Measurements from ENCODE around the gene ADGRA1.

Gene ADGRA1

DNA sequence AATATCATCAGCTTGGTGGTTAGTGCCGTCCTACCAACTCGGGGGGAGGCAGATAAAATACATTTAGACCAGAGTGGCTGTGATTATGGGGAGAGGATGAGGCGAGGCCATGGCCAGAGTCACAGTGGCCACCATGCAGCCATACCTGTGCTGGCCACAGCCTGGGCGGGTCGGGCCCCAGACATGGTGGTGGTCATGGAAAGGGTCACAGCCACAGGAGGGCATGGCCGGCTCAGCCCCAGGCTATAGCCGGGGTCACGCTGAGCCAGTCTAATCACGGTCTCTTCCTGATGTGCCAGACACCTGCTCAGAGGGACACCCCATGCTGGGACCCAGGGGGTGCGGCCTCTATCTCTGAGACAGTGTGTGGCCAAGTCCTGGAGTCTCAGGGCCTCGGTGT lies 10.2 kb downstream of the ADGRA1 start:
- Histone ChIP-seq H3K79me2 (ENCODE audit: low read length) (no peaks in the 10 kb centered on the region), H3K9me3 (ENCODE audit: insufficient read depth, low read length) (no peaks in the 10 kb centered on the region), H3K27ac (ENCODE audit: low read length) (no peak overlapping the region), H3K36me3 (replicated peaks; ENCODE audit: low read depth, low read length) (no peaks in the 10 kb centered on the region), H3K4me3 (ENCODE audit: low read length) (no peak overlapping the region), H2AFZ (ENCODE audit: low read depth, low read length) (no peak overlapping the region), H3K9ac (ENCODE audit: low read length) (no peak overlapping the region), H4K20me1 (ENCODE audit: insufficient read depth, low read length) (no peaks in the 10 kb centered on the region), H3K27me3 (ENCODE audit: low read depth, low read length) (no peaks in the 10 kb centered on the region), H3K4me2 (ENCODE audit: low read length) (no peak overlapping the region), H3K4me1 (ENCODE audit: low read length) (no peaks in the 10 kb centered on the region)
- TF ChIP-seq, protein P1, sequence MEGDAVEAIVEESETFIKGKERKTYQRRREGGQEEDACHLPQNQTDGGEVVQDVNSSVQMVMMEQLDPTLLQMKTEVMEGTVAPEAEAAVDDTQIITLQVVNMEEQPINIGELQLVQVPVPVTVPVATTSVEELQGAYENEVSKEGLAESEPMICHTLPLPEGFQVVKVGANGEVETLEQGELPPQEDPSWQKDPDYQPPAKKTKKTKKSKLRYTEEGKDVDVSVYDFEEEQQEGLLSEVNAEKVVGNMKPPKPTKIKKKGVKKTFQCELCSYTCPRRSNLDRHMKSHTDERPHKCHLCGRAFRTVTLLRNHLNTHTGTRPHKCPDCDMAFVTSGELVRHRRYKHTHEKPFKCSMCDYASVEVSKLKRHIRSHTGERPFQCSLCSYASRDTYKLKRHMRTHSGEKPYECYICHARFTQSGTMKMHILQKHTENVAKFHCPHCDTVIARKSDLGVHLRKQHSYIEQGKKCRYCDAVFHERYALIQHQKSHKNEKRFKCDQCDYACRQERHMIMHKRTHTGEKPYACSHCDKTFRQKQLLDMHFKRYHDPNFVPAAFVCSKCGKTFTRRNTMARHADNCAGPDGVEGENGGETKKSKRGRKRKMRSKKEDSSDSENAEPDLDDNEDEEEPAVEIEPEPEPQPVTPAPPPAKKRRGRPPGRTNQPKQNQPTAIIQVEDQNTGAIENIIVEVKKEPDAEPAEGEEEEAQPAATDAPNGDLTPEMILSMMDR (IDR thresholded peaks at IDR 0.05; ENCODE audit: low read depth, low read length) = no peak
- no peak for TF ChIP-seq EZH2phosphoT487 (IDR thresholded peaks at IDR 0.05; ENCODE audit: low read depth)

DNA sequence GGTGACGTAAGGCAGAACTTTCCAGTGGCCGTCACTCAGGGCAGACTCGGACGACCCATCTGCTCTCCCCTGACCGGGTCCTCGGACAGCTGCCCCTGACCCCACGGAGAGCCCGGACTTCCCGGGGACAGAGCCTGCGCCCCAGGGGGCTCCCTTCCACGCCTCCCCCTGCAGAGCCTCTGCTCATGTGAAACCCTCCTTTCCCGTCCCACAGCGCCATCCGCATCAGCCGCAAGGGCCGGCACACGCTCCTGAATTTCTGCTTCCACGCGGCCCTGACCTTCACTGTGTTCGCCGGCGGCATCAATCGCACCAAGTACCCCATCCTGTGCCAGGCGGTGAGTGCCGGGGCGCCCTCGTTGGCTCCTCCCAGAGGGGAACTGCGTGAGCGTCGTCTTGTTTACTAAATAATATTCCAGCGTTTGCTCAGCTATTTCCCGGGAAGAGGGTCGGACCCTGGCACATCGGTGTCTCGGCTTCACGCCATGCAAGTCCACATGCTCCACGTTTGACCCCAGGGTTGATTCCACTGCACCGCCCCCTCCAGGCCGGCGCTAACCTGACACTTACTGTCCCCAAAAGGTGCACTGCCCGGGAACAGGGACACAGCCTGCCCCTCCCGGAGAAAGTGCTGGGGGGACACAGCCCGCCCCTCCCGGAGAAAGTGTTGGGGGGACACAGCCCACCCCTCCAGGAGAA lies 10.9 kb downstream of the ADGRA1 start:
- no peaks in the 10 kb centered on the region for H4K20me1 ChIP-seq (ENCODE audit: insufficient read depth, low read length)
- no peaks in the 10 kb centered on the region for H3K4me1 ChIP-seq (ENCODE audit: low read length)
- H3K9ac ChIP-seq (ENCODE audit: low read length) = no peak overlapping the region

GRCh38 chr10:133099571-133099970 lies 11.8 kb downstream of the ADGRA1 start:
- Histone ChIP-seq H3K4me3 (ENCODE audit: low read length) (no peak overlapping the region), H4K20me1 (ENCODE audit: insufficient read depth, low read length) (no peaks in the 10 kb centered on the region), H3K36me3 (replicated peaks; ENCODE audit: low read depth, low read length) (no peaks in the 10 kb centered on the region), H3K79me2 (ENCODE audit: low read length) (no peaks in the 10 kb centered on the region), H3K27me3 (ENCODE audit: low read depth, low read length) (no peaks in the 10 kb centered on the region), H3K27ac (ENCODE audit: low read length) (no peak overlapping the region), H2AFZ (ENCODE audit: low read depth, low read length) (no peak overlapping the region), H3K9me3 (ENCODE audit: insufficient read depth, low read length) (no peaks in the 10 kb centered on the region), H3K4me1 (ENCODE audit: low read length) (no peaks in the 10 kb centered on the region), H3K9ac (ENCODE audit: low read length) (no peak overlapping the region), H3K4me2 (ENCODE audit: low read length) (no peak overlapping the region)
- TF ChIP-seq EZH2phosphoT487 (IDR thresholded peaks at IDR 0.05; ENCODE audit: low read depth) = no peak
- TF ChIP-seq, protein P1 (IDR thresholded peaks at IDR 0.05; ENCODE audit: low read depth, low read length) = no peak

More for the DNA sequence above, 10.9 kb downstream of the ADGRA1 start:
- H3K79me2 ChIP-seq (ENCODE audit: low read length) = no peaks in the 10 kb centered on the region
- no peak overlapping the region for H2AFZ ChIP-seq (ENCODE audit: low read depth, low read length)
- H3K36me3 ChIP-seq (replicated peaks; ENCODE audit: low read depth, low read length) = no peaks in the 10 kb centered on the region
- no peak overlapping the region for H3K4me2 ChIP-seq (ENCODE audit: low read length)
- no peak overlapping the region for H3K4me3 ChIP-seq (ENCODE audit: low read length)
- no peaks in the 10 kb centered on the region for H3K9me3 ChIP-seq (ENCODE audit: insufficient read depth, low read length)
- no peak overlapping the region for H3K27ac ChIP-seq (ENCODE audit: low read length)
- H3K27me3 ChIP-seq (ENCODE audit: low read depth, low read length) = no peaks in the 10 kb centered on the region
- TF ChIP-seq, protein P1 (IDR thresholded peaks at IDR 0.05; ENCODE audit: low read depth, low read length) = no peak
- no peak for TF ChIP-seq EZH2phosphoT487 (IDR thresholded peaks at IDR 0.05; ENCODE audit: low read depth)

- Histone ChIP-seq H3K27ac (ENCODE audit: low read length) (no peak overlapping the region), H3K9me3 (ENCODE audit: insufficient read depth, low read length) (no peaks in the 10 kb centered on the region), H3K79me2 (ENCODE audit: low read length) (no peaks in the 10 kb centered on the region), H3K27me3 (ENCODE audit: low read depth, low read length) (no peaks in the 10 kb centered on the region), H3K36me3 (replicated peaks; ENCODE audit: low read depth, low read length) (no peaks in the 10 kb centered on the region), H3K4me1 (ENCODE audit: low read length) (no peaks in the 10 kb centered on the region), H3K4me3 (ENCODE audit: low read length) (no peak overlapping the region), H2AFZ (ENCODE audit: low read depth, low read length) (no peak overlapping the region), H3K4me2 (ENCODE audit: low read length) (no peak overlapping the region), H3K9ac (ENCODE audit: low read length) (no peak overlapping the region), H4K20me1 (ENCODE audit: insufficient read depth, low read length) (no peaks in the 10 kb centered on the region)
- TF ChIP-seq, protein P1 (IDR thresholded peaks at IDR 0.05; ENCODE audit: low read depth, low read length) = no peak
Observed at GRCh38 chr10:133100186-133100585, 12.5 kb downstream of the ADGRA1 start.
